Left hindlimb (tissue), 1 donor: ENCODE data around the gene BTBD1.

ENCODE experiments used
- DNase-seq: peaks from one replicate; pipeline ENCODE4 v3.0.0-alpha.2; 2018

The BTBD1 gene

GRCh38 chr15:82985688-82986441 is 81.2 kb downstream of the BTBD1 start, which contains the start of gene RAMAC:
Gene RAMAC, plus strand, starts transcription at chr15:82986210. Its CDS starts 2,809 bp downstream, at chr15:82989019.
- DNase-seq, result peak; percentile 94

DNA sequence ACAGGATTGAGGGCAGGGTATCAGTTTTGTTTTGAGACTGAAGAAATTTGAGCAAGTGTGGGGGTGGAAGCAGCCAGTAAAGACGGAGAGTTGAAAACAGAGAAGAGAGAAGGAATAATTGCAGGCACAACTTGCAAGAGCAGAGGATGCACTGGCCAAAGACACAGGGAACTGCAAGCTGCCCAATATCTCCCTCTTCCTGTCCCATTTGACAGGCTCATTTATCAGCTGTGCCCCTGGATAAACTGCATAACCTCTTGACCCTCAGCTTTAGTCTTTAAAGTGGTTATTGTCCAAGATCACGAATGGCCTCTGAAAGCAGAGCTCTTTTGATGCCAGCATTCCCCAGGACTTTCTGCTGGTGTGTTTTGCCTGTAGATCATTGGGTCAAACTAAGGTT is 86.1 kb downstream of the BTBD1 start:
- DNase-seq, result no peak

- no peak for DNase-seq
Observed at GRCh38 chr15:82979726-82980125, 87.3 kb downstream of the BTBD1 start.

DNA sequence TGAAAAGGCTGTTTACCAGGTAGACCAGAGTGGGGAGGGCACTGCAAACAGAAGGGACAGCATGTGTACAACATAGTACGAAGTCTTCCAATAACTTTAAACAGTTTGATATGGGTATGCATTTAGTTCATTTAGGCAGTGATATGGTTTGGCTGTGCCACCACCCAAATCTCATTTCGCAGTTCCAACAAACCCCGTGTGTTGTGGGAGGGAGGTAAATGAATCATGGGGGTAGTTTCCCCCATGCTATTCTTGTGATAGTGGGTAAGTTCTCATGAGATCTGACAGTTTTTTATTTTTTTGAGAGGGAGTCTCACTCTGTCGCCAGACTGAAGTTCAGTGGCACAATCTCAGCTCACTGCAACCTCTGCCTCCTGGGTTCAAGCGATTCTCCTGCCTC is 88.6 kb downstream of the BTBD1 start:
- DNase-seq, result no peak

DNA sequence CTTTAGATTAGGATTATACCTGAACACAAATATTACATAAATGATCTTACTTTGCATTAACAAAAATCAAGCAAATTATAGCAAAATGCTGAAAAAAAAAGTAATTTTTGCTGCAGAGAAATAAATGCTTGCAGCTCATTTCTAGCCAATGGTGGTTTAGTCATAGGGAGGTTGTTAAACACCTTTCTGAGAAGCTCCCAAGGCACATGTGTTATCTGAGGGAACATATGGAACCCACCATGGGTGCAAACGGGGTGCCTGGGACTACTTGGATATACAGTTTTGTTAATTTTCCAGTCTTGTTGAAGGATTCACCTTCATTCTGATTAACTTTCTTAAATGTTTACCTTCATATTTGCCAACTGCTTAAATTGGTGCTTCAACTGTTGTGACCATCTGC is 90.0 kb downstream of the BTBD1 start:
- DNase-seq, result no peak

DNA sequence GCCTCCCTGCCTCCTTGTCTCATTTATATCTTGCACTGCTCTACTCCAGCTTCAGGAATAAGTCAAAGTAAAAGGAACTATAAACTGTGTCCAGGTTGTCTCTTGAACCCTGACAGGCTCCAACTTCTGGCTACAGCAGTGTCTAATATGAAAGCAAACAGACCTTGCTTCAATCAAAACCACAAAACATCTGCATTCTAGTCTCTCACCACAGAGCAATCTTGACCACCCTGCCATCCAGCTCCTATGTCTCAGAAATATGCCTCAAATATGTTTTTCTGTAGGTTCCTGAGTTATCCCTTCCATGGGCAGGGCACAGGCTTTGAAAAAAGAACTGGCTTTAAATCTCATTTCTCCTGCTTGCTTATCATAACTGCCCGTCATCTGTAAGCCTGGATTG is 94.1 kb downstream of the BTBD1 start:
- no peak for DNase-seq

GRCh38 chr15:82971218-82971984 is 95.7 kb downstream of the BTBD1 start:
- DNase-seq, result no peak

DNA sequence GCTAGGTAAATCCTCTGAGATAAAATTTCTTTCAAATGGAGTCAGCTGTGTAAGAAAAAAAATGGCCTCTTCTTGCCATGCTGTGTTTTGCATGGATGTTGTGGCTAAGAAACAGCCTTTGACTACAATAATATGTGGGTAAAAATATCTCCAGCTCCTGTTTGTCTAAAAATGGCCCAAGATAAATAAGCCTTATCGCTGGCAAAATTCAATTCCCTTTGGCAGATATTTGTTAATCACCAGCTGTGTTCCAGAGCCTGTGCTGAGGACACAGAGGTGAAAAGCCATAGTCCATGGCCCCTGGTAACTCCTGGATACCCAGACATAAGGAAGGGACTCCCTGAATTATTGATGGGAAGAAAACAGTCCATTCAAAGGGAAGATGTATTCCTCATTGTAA is 96.4 kb downstream of the BTBD1 start:
- no peak for DNase-seq

GRCh38 chr15:82970078-82970686 is 96.9 kb downstream of the BTBD1 start:
- DNase-seq, result no peak

DNA sequence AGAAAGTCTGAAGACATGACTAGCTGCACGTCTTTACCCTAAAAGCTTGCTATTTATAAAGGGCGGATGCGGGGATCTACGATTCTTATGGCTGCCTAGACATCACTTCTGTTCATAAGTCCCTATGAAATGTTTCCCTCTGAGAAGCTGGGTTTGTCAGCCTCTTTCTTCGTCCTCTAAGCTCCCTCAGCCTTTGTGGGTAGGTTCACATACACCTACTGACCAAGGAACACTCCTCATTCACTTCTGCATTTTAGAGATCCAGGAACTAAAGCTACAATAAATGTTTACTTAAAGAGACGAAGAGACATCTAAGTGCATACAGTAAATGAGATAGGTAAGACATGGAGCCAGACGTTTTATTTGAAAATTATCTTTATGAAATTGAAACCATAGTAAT is 97.7 kb downstream of the BTBD1 start:
- DNase-seq, result no peak

DNA sequence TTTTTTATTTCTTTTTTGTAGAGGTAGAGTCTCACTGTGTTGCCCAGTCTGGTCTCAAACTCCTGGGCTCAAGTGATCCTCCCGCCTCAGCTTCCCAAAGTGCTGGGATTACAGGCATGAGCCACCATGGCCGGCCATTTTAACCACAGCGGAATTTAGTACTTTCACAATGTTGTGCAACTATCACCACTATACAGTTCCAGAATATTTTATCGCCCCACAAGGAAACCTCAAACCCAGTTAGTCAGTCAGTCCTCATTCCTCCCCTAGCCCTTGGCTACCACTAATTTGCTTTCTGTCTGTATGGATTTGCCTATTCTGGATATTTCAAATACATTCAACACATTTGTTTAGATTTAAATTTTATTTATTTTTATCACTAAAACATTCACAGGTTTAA is 99.0 kb downstream of the BTBD1 start:
- no peak for DNase-seq

DNA sequence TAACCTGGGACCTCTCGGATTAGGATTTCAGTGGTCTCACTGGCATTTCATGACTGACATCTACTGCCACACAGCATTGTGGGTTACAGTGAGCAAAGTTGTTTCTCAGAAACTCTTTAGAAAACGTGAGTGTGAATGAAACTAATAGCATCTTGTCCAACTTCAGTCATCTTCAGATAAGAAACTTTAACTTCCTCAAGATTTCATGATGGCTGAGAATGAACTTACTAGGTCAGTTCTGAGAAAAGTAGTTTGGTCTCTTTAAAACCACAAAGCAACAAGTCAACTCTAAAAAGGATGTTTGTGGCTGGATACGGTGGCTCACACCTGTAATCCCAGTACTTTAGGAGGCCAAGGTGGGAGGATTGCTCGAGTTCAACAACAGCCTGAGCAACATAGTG is 100.4 kb downstream of the BTBD1 start:
- no peak for DNase-seq
